Peyer's patch (tissue), 4 donors: Measurements from ENCODE around the gene ACADS. TPM values are rescaled to one million over a fixed set of nuclear protein-coding genes. Genes with fewer than 3 reads are reported as not detected.

ENCODE experiments used
- DNase-seq, 3 donors: peaks; one replicate each; pipeline ENCODE4 v3.0.0-alpha.2; 2017 to 2019
- H3K27ac ChIP-seq, 4 donors: fragments of 200-600 bp; sonication (generic); one replicate each; pipeline ENCODE4 v1.5.1; 2016 to 2019
- H3K27me3 ChIP-seq, 2 donors: fragments of 200-600 bp; sonication (generic); one replicate each; pipeline ENCODE4 v1.5.1; 2019
- H3K36me3 ChIP-seq, 3 donors: fragments of 200-600 bp; sonication (generic); one replicate each; pipeline ENCODE4 v1.5.1; 2016 to 2019
- H3K4me1 ChIP-seq, 4 donors: fragments of 200-600 bp; sonication (generic); one replicate each; pipeline ENCODE4 v1.5.1; 2016 to 2019
- H3K4me3 ChIP-seq, 4 donors: fragments of 200-600 bp; sonication (generic); 1 replicate in 3 of 4; 2 replicates in 1 of 4; pipeline ENCODE4 v1.5.1; 2016 to 2019; ENCODE audit warnings: mild to moderate bottlenecking in 1 of 4
- H3K9me3 ChIP-seq, 4 donors: fragments of 200-600 bp; sonication (generic); one replicate each; pipeline ENCODE4 v1.5.1; 2016 to 2019; ENCODE audit warnings: mild to moderate bottlenecking in 1 of 4
- CTCF ChIP-seq, 6 experiments: fragments of 450-650 bp in 4 of 6; fragments of 200-600 bp in 2 of 6; sonication (generic) in 1 of 6; IDR thresholded peaks; one replicate each; pipeline ENCODE4 v1.5.1; 2017 to 2019; ENCODE audit warnings: antibody characterized with exemption in 6 of 6, mild to moderate bottlenecking in 3 of 6, moderate library complexity in 1 of 6
- POLR2A ChIP-seq, 2 donors: fragments of 450-650 bp; IDR thresholded peaks; one replicate each; pipeline ENCODE4 v1.5.1; 2017; ENCODE audit warnings: antibody characterized with exemption in 2 of 2, mild to moderate bottlenecking in 2 of 2, moderate library complexity in 2 of 2
- total RNA-seq, 4 donors: library from RNA; depleted of rRNA; stranded (reverse); fragments of >200 nt; gene quantifications; one replicate each; pipeline ENCODE4 v1.1.0, GENCODE V29; 2016

The ACADS gene
- total RNA-seq, 4 donors from 2014 or later, result 126 to 358 (median 316) TPM

- Histone ChIP-seq H3K9me3 (no peaks in the 10 kb centered on the region), H3K27me3 (no peaks in the 10 kb centered on the region), H3K4me1 (peaks cover 0 to 41% (median 15%) of the 10 kb centered on the region in 4 donors), H3K27ac (peak overlapping the region in 2 of 4 donors; percentile 89 to 91), H3K4me3 (peak overlapping the region in 2 of 4 donors; percentile 83 to 92), H3K36me3 (peaks cover 0 to 11% (median 0%) of the 10 kb centered on the region in 3 donors)
- DNase-seq, result no peak
- TF ChIP-seq POLR2A (IDR thresholded peaks at IDR 0.05) (no peak), CTCF (IDR thresholded peaks at IDR 0.05) (no peak)
These were observed 36.1 kb upstream of the ACADS start for GRCh38 chr12:120689397-120690082.

- H3K9me3 ChIP-seq, result no peaks in the 10 kb centered on the region
- DNase-seq, result no peak
- H3K4me1 ChIP-seq, result peaks cover 0 to 41% (median 15%) of the 10 kb centered on the region in 4 donors
- H3K27me3 ChIP-seq, result no peaks in the 10 kb centered on the region
- no peak overlapping the region for H3K4me3 ChIP-seq
- no peak overlapping the region for H3K27ac ChIP-seq
- TF ChIP-seq POLR2A (IDR thresholded peaks at IDR 0.05) (no peak), CTCF (IDR thresholded peaks at IDR 0.05) (no peak)
- peaks cover 0 to 16% (median 0%) of the 10 kb centered on the region in 3 donors for H3K36me3 ChIP-seq
These were observed 35.6 kb upstream of the ACADS start for GRCh38 chr12:120690083-120690450.

GRCh38 chr12:120690978-120691377, 34.6 kb upstream of the ACADS start:
- H3K4me1 ChIP-seq, result peaks cover 0 to 41% (median 15%) of the 10 kb centered on the region in 4 donors
- peak overlapping the region in 1 of 4 donors; percentile 54 for H3K27ac ChIP-seq
- H3K36me3 ChIP-seq, result peaks cover 0 to 25% (median 0%) of the 10 kb centered on the region in 3 donors
- no peaks in the 10 kb centered on the region for H3K27me3 ChIP-seq
- no peaks in the 10 kb centered on the region for H3K9me3 ChIP-seq
- no peak overlapping the region for H3K4me3 ChIP-seq
- no peak for DNase-seq
- no peak for TF ChIP-seq CTCF (IDR thresholded peaks at IDR 0.05)
- TF ChIP-seq POLR2A (IDR thresholded peaks at IDR 0.05), result no peak

GRCh38 chr12:120692524-120693033, 33.0 kb upstream of the ACADS start:
- no peak for TF ChIP-seq CTCF (IDR thresholded peaks at IDR 0.05)
- no peak for TF ChIP-seq POLR2A (IDR thresholded peaks at IDR 0.05)
- no peak for DNase-seq

GRCh38 chr12:120693848-120694247, 31.8 kb upstream of the ACADS start:
- Histone ChIP-seq H3K4me1 (peaks cover 0 to 36% (median 7%) of the 10 kb centered on the region in 4 donors), H3K36me3 (peaks cover 0 to 54% (median 0%) of the 10 kb centered on the region in 3 donors), H3K27me3 (no peaks in the 10 kb centered on the region), H3K4me3 (no peak overlapping the region), H3K9me3 (no peaks in the 10 kb centered on the region), H3K27ac (no peak overlapping the region)
- no peak for TF ChIP-seq POLR2A (IDR thresholded peaks at IDR 0.05)
- no peak for TF ChIP-seq CTCF (IDR thresholded peaks at IDR 0.05)
- no peak for DNase-seq

More at GRCh38 chr12:120692524-120693033, 33.0 kb upstream of the ACADS start:
- no peaks in the 10 kb centered on the region for H3K9me3 ChIP-seq
- H3K4me3 ChIP-seq, result no peak overlapping the region
- peaks cover 0 to 41% (median 15%) of the 10 kb centered on the region in 4 donors for H3K4me1 ChIP-seq
- no peaks in the 10 kb centered on the region for H3K27me3 ChIP-seq
- H3K36me3 ChIP-seq, result peaks cover 0 to 41% (median 0%) of the 10 kb centered on the region in 3 donors
- no peak overlapping the region for H3K27ac ChIP-seq
